Retinal pigment epithelial cell (primary cell): Measurements from ENCODE around the gene WFIKKN1.
A peak's percentile ranks its signal among the peaks of the same experiment; 100 is the strongest.

Experiments used
- DNase-seq: peaks from one replicate; pipeline ENCODE4 v3.0.0-alpha.2; 2010; ENCODE audit warnings: low read depth
- H3K4me3 ChIP-seq: 2 replicates; pipeline ENCODE4 v1.5.1; 2011; ENCODE audit warnings: mild to moderate bottlenecking, low read length, control low read depth, moderate library complexity
- TF ChIP-seq, protein P1 (sequence below): conservative IDR thresholded peaks from 2 replicates; pipeline ENCODE4 v1.5.1; 2011; ENCODE audit warnings: low read depth, low read length, control low read depth, inconsistent platforms

WFIKKN1 gene

DNA sequence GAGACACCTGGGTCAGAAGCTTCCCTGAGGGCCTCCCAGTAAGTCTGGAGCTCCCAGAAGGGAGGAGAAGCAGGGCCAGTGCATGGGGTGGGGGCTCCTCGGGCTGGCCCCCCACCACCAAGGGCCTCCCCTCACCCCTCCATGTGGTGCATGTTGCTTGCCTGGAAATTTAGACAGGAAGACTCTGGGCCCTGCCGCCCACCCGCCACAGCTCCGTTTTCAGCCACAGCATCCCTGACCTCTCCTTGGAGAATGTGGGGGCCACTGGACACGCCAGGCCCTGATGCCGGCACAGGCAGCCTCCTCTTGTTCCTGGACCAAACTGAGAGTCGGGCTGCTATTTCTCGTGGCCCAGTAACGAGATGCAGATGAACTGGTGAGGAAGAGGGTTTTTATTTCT lies 8.1 kb downstream of the WFIKKN1 start:
- no peak overlapping the region for H3K4me3 ChIP-seq
- TF ChIP-seq, protein P1, sequence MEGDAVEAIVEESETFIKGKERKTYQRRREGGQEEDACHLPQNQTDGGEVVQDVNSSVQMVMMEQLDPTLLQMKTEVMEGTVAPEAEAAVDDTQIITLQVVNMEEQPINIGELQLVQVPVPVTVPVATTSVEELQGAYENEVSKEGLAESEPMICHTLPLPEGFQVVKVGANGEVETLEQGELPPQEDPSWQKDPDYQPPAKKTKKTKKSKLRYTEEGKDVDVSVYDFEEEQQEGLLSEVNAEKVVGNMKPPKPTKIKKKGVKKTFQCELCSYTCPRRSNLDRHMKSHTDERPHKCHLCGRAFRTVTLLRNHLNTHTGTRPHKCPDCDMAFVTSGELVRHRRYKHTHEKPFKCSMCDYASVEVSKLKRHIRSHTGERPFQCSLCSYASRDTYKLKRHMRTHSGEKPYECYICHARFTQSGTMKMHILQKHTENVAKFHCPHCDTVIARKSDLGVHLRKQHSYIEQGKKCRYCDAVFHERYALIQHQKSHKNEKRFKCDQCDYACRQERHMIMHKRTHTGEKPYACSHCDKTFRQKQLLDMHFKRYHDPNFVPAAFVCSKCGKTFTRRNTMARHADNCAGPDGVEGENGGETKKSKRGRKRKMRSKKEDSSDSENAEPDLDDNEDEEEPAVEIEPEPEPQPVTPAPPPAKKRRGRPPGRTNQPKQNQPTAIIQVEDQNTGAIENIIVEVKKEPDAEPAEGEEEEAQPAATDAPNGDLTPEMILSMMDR, result no peak
- DNase-seq, result no peak

DNA sequence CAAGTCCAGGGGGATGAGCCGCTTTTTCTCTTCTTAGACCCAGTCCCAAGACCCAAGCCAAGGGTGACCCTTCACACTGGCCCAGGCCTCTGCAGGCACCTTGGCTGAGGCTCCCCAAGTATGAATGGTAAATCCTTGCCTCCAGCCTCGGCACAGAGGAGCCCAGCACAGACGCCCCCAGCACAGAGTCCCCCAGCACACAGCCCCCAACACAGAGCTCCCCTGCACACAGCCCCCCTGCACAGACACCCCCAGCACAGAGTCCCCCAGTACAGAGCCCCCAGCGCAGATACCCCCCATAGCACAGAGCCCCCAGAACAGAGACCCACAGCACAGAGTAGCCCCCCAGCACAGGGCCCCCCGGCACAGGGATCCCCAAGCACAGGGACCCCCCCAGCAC lies 9.8 kb downstream of the WFIKKN1 start:
- no peak overlapping the region for H3K4me3 ChIP-seq
- DNase-seq, result no peak

DNA sequence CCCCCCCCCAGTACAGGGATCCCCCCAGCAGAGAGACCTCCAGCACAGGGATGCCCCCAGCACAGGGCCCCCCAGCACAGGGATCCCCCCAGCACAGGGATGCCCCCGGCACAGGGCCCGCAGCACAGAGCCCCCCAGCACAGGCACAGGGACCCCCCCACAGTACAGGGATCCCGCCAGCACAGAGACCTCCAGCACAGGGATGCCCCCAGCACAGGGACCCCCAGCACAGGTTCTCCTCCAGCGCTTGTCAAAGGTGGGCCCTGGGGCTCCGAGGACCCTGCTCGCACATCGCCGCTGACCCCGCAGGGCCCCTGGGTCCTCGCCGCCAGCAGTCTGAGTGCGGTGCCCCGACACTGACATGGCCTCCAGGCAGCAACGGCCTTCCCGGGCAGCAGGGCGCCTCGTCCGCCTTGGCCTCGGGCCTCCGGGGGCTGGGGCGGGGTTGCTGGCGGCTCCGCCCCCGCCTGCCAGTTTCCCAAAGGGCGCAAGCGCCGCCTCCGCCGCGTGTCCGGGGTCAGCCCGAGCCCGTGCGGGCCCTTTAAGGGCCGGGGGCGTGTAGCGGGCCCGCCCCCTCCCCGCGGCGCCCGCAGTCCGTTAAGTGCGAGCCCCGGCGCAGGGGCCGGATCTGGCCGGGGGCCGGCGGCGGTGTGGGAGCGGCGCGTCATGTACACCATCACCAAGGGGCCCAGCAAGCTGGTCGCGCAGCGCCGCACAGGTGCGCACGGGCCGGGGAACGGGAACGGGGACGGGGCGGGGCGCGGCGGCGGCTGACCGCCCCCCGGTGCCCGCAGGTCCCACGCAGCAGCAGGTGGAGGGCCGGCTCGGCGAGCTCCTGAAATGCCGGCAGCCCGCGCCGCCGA lies 10.8 kb downstream of the WFIKKN1 start, which contains the start of gene MCRIP2:
TSS of gene MCRIP2 (plus strand) at position 503 of the 863 bp plus-strand sequence. CDS start at position 667, 164 bp downstream.
- TF ChIP-seq, protein P1, result no peak
- H3K4me3 ChIP-seq, result peak within 1 kb of the TSS; percentile 57
- no peak for DNase-seq

More for the DNA sequence above, 9.8 kb downstream of the WFIKKN1 start:
- TF ChIP-seq, protein P1, result no peak

DNA sequence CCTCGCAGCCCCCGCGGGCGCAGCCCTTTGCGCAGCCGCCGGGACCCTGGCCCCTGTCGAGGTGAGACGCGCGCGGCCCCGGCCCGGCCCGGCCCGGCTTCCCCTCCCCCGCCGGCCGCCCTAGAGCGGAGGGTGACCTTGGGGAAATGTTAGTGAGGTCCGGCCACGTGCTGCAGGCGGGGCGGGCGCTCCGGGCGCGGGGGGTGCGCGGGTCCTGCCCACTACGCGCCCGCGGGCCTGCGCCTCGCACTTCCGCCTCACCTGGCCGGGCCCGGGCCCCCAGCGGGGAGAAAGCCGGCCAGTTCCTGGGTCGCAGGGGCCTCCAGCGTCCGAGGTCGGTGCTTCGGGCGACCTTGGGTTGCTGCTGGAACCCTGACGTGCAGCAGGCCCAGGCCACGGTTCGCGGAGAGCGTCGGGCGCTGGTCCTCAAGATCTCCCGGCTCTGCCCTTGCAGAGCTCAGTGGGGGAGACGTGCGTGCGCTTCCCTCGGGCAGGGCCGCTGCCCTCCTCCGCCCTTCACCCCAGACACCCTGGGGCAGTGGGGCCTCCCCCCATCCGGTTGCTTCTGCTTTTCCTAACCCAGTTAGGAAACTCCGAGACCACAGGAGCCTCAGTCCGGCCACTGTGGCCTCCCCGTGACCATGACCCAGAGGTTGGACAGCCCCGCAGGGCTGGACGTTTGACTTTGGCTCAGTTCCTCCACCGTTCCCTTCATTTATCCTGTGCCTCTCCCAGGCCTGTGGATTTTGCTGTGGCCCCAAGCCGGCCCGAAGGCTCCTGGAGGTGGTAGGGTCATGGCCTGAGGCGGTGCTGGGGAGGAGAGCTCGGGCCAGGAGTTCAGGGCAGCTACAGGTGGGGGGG lies 11.6 kb downstream of the WFIKKN1 start:
- no peak for DNase-seq
- H3K4me3 ChIP-seq, result peak overlapping the region; percentile 57

DNA sequence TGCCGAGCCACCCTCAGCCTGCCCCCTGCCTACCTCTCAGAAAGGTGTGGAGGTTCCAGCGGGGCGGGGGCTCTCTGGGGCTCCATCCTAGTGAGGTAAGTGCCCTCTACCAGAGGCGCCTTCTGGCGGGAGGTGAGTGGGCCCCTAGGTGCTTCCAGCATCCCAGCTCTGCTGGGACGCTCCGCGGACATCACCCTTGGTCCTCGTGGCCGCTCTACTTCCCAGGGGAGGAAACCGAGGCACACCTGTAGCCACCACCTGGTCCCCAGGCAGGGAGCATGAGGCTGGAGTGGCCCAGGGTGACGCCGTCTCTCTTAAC lies 12.2 kb downstream of the WFIKKN1 start:
- peak overlapping the region; percentile 52 for H3K4me3 ChIP-seq
- TF ChIP-seq, protein P1, result no peak
- DNase-seq, result no peak

More for the DNA sequence above, 11.6 kb downstream of the WFIKKN1 start:
- TF ChIP-seq, protein P1, result no peak

DNA sequence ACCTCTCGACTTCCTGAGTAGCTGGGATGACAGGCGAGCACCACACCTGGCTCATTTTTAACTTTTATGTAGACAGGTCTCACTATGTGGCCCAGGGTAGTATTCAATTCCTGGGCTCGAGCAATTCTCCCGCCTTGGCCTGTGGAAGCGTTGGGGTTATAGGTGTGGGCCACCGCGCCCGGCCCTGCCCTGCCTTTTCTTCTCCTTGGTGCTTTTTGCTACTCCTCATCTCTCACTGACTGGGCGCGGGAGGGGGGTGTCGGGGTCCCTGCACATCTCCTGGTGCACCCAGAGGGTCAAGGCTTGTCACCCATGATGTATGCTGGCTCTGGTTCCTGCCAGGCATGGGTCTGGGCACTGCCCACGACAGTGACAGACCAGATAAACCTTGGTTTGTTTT lies 13.8 kb downstream of the WFIKKN1 start:
- no peak for DNase-seq
- TF ChIP-seq, protein P1, result no peak
- no peak overlapping the region for H3K4me3 ChIP-seq
